Epithelial cell of prostate (primary cell): ENCODE data around the gene NDUFB5.

Experiments used
- DNase-seq: peaks from one replicate; pipeline ENCODE4 v3.0.0-alpha.2; 2011; ENCODE audit warnings: low read depth, low spot score
- H3K27ac ChIP-seq: fragments of 450-650 bp; 2 replicates; pipeline ENCODE4 v1.5.1; 2017; ENCODE audit warnings: mild to moderate bottlenecking

NDUFB5 gene

DNA sequence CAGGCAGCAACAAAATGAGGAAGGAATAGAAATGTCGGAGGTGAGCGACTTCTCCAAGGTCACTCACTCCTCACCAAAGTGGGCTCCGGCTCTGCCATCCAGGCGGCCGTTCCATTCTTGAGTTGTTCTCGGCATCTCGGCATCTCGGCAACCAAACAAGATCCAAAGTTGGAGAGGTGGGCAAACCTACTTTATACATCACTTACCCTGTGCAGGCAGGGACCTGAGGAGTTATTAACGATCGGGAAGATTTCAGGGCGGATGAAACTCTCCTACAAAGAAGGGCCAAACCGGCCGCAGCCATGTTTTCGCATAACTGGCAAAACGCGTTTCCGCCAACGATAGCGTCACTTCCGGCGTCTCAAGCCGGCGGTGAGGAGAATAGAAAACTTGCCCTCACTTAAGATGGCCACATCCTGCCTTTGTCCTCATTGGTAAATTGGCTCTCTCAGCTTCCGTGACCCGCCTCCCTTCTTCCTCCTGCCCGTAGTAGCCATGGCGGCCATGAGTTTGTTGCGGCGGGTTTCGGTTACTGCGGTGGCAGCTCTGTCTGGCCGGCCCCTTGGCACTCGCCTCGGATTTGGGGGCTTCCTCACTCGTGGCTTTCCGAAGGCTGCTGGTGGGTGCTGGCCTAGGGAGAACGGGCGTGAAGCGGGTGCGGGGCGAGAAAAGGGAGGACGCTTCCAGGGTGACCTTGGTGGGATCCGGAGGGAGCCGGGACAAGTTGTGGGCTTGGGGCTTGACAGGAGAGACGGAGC lies at the start of gene NDUFB5, which contains the start of gene MRPL47:
Gene NDUFB5, plus strand, starts transcription at position 474 of the 758 bp plus-strand sequence. Its CDS starts 22 bp downstream, at position 496.
Gene MRPL47, minus strand, starts transcription at position 318 of the 758 bp plus-strand sequence. Its CDS starts 14 bp downstream, at position 304.
- peak within 1 kb of the TSS; percentile 65 for H3K27ac ChIP-seq
- peak; percentile 79 for DNase-seq

- DNase-seq, result no peak
- H3K27ac ChIP-seq, result no peak overlapping the region
Observed at GRCh38 chr3:179558742-179559364, 45.7 kb upstream of the NDUFB5 start.

DNA sequence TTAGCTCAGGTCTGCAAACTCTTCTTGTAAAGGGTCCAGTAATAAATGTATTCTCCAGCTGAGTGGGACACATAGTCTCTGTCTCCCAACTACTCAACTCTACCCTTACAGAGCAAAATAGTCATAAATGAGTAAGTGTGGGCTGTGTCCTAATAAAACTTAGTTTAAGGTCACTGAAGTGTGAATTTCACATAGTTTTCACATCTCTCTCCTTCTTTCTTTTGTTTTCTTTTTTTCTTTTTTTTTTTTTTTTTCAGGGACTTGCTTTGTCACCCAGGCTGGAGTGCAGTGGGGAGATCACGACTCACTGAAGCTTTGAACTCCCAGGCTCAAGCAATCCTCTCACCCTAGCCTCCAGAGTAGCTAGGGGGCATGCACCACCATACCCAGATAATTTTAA lies 43.8 kb upstream of the NDUFB5 start:
- DNase-seq, result no peak
- H3K27ac ChIP-seq, result no peak overlapping the region

GRCh38 chr3:179562591-179563270 lies 41.9 kb upstream of the NDUFB5 start, which contains the start of gene ACTL6A:
TSS of gene ACTL6A (plus strand) at chr3:179562926. CDS start at chr3:179563093, 167 bp downstream.
- peak; percentile 95 for DNase-seq
- peak within 1 kb of the TSS; percentile 68 for H3K27ac ChIP-seq

GRCh38 chr3:179563271-179563783 lies 41.3 kb upstream of the NDUFB5 start:
- DNase-seq, result no peak
- peak overlapping the region; percentile 68 for H3K27ac ChIP-seq

GRCh38 chr3:179565496-179565895 lies 39.1 kb upstream of the NDUFB5 start:
- H3K27ac ChIP-seq, result no peak overlapping the region
- DNase-seq, result no peak

GRCh38 chr3:179580992-179581391 lies 23.6 kb upstream of the NDUFB5 start:
- no peak overlapping the region for H3K27ac ChIP-seq
- no peak for DNase-seq

DNA sequence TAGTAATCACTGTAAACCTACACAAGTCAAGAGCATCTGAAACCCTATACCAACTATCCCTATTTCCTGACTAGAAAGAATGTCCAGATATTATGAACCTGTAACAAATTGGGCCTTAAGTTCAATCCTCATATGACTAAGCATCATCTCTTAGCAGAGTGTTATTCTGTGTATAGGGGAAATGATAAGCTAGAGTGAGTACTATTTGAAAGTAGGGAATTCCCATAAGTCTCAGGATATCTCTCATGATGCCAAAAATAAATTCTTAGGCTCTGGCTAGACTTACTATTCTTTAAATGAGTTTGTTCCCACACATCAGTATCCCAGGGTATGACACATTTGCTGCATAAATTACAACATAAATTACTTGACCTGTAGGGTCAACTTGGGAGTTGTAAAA lies 15.5 kb upstream of the NDUFB5 start:
- H3K27ac ChIP-seq, result no peak overlapping the region
- no peak for DNase-seq

- no peak overlapping the region for H3K27ac ChIP-seq
- DNase-seq, result no peak
Observed at GRCh38 chr3:179590669-179591068, 13.9 kb upstream of the NDUFB5 start.

DNA sequence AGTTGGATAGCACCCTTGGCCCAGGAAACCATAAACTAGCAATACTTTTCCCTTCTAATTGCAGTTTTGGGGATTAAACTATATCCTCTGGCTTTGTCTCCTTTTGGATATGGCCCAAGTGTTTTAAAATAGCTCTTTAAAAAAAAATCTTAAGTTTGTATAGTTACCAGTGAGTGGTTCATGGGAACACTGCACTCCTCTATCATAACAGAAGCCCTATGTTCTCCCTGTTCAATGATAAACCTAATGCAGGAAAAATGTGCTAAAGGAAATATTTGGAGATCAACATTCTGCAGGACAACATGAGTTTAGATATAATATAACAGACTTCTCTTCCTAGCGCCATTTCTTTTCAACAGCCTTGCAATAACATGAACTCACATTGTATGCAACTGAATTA lies 13.3 kb upstream of the NDUFB5 start:
- DNase-seq, result no peak
- H3K27ac ChIP-seq, result no peak overlapping the region

GRCh38 chr3:179599531-179599930 lies 5.1 kb upstream of the NDUFB5 start:
- no peak for DNase-seq

DNA sequence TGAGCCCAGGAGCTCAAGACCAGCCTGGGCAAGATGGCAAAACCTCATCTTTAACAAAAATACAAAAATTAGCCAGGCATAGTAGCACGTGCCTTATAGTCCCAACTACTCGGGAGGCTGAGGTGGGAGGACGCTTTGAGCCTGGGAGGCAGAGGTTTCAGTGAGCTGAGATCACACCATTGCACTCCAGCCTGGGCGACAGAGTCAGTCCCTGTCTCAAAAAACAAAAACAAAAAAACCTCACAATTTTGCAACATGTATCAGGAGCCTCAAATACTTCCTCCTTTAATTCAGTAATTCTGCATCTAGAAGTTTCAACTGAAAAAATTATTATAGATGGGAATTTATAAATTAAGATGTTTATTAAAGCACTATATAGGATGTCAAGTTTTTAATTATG lies 1.3 kb upstream of the NDUFB5 start:
- no peak overlapping the region for H3K27ac ChIP-seq
- DNase-seq, result no peak

More at GRCh38 chr3:179599531-179599930, 5.1 kb upstream of the NDUFB5 start:
- no peak overlapping the region for H3K27ac ChIP-seq

GRCh38 chr3:179603831-179604230 lies 763 bp upstream of the NDUFB5 start:
- H3K27ac ChIP-seq, result peak overlapping the region; percentile 65
- DNase-seq, result no peak

DNA sequence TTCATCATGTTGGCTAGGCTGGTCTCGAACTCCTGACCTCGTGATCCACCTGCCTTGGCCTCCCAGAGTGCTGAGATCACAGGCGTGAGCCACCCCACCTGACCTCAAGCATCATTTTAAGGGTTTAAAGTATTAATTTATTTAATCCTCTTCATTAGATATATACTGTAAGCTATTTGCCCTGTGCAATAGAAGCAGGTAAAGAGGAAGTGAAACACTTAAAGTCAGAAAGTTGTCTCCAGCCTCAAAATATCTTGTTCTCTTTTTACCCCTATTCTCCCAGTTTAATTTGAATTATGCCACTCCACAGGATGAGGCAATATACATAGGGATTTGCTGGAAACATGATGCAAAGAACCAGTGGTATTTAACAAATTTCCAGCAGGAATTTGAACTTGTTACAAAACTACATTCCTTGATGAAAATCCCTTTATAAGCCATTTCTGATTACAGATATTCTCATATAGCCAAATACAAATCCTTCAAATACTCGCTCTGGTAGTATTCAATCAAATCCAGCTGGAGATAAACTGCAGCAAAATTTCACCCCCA lies 2.0 kb downstream of the NDUFB5 start:
- DNase-seq, result no peak
- H3K27ac ChIP-seq, result no peak overlapping the region

DNA sequence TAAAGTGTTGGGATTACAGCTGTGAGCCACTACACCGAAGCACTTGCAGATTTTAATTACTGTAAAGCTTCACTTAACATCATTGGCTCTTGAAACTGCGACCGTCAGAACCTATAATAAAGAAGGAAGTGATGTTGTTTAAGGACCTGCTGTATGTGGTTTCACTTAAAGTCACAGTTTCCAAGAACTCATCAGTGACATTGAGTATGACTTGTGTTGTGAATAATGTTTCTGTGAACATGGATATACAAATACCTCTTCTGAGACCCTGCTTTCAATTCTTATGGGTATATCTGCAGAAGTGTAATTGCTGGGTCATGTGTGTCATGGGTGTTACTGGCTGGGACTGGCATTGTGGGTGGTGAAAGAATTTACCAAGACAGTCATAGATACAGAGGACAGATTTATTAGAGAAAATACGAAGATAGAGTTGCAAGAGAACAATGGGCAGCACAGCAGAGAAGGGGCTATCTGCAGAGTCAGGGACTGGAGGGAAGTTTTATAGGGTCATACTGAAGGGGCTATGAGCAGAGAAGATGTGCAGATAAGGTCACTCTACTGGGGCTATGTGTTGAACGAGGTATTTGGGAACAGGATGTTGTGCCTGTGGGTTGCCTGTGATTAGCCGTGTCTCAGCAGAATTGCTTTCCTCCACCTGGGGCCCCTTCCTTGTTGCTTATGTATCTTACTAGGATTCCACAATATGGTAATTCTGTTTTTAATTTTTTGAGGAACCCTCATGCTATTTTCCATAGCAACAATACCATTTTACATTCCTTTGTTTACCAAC lies 4.5 kb downstream of the NDUFB5 start:
- H3K27ac ChIP-seq, result no peak overlapping the region
- no peak for DNase-seq

DNA sequence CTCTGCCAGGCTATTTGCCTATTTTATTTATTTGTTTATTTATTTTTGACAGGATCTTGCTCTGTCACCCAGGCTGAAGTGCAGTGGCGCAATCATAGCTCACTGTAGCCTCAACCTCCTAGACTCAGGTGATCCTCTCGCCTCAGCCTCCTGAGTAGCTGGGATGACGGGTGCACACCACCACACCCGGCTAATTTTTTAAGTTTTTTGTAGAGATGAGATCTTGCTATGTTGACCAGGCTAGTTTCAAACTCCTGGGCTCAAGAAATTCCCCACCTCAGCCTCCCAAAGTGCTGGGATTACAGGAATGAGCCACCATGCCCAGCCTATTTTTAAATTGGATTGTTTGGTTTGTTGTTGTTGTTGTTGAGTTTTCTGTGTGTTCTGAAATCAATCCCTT lies 5.5 kb downstream of the NDUFB5 start:
- DNase-seq, result no peak
- no peak overlapping the region for H3K27ac ChIP-seq

DNA sequence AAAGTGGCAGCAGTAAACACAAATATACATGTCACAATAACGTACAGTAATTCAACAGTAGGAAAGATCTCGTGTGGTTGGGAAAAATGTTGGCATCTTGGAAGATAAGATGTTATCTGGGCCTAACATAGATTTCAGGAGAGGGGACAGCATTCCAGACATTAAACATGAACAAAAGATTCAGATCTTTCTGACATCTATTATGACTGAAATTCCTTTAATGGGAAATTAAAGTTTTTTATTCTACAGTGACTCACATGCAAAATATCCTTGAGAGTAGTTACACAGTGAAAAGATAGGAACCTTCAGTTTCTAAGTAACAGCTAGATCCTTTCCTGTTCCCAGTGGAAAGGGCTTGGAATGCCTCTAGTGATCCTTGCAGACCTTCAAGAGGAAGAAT lies 9.2 kb downstream of the NDUFB5 start:
- no peak for DNase-seq
- no peak overlapping the region for H3K27ac ChIP-seq

DNA sequence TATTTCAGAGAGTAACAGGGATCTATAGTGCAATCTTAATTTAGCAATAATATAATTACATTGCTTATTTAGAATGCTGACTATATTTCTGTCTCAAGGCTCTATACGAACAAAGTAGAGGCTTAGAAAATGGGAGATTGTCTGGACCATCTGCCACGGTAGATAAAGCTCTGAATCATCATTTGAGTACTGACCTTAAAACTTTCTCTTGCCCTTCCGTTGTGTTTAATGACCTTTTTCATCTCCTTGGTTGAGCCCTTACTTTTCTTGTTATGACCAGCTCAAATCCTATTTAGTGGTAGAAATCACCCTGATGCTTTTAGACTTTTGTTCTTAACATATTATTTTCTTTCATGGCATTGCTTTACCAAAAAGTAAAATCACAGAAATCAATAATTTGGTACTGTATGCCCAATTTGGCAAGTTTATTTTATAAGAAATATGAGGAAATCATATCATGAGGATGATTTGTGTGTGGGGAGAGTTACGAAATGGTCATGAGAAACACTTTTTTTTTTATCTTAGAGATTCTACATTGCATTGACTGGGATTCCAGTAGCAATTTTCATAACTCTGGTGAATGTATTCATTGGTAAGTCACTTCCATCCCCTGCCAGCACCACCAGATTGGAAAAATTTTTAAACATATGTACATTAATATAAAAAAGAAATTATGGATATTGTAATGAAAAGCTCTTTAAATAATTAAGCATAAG lies 11.0 kb downstream of the NDUFB5 start:
- no peak for DNase-seq
- no peak overlapping the region for H3K27ac ChIP-seq

DNA sequence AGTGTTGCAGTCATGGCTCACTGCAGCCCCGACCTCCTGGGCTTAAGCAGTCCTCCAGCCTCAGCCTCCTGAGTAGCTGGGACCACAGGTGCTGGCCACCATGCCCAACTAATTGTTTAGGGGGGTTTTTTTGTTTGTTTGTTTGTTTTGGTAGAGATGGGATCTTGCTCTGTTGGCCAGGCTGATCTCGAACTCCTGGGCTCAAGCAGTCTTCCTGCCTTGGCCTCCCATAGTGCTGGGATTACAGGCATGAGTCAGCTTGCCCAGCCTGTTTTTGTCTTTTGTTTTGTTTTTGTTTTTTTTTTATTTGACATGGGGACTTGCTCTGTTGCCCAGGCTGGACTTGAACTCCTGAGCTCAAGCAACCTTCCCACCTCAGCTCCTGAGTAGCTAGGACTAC lies 17.4 kb downstream of the NDUFB5 start:
- no peak for DNase-seq
- H3K27ac ChIP-seq, result no peak overlapping the region
